Activated T-cell treated with anti-CD3 and anti-CD28 coated beads, Interleukin-2, amount 50 U/mL, for 24 hours (primary cell): ENCODE data around the gene ARHGAP25.

Source experiments
- DNase-seq: peaks from one replicate; pipeline ENCODE4 v3.0.0-alpha.2; 2020
- H3K27ac Mint-ChIP-seq: 2 replicates; pipeline ENCODE4 v1.8.0; 2020; ENCODE audit warnings: mild to moderate bottlenecking, mixed read lengths
- H3K27me3 Mint-ChIP-seq: 2 replicates; pipeline ENCODE4 v1.8.0; 2020; ENCODE audit warnings: mixed read lengths
- H3K36me3 Mint-ChIP-seq: 2 replicates; pipeline ENCODE4 v1.8.0; 2020; ENCODE audit warnings: low read depth, mixed read lengths
- H3K4me1 Mint-ChIP-seq: 2 replicates; pipeline ENCODE4 v1.8.0; 2020; ENCODE audit warnings: low read depth, mixed read lengths
- H3K4me3 Mint-ChIP-seq: 2 replicates; pipeline ENCODE4 v1.8.0; 2020; ENCODE audit warnings: mild to moderate bottlenecking, moderate library complexity, mixed read lengths
- H3K9me3 Mint-ChIP-seq: 2 replicates; pipeline ENCODE4 v1.8.0; 2020; ENCODE audit warnings: mixed read lengths

ARHGAP25 gene

GRCh38 chr2:68762665-68763064 is 28.1 kb downstream of the ARHGAP25 start:
- Mint-ChIP-seq H3K9me3 (no peaks in the 10 kb centered on the region), H3K4me1 (peaks cover 95% of the 10 kb centered on the region), H3K27ac (peak overlapping the region; percentile 93), H3K36me3 (peaks cover 30% of the 10 kb centered on the region), H3K27me3 (no peaks in the 10 kb centered on the region), H3K4me3 (peak overlapping the region; percentile 63)
- DNase-seq = no peak

GRCh38 chr2:68764041-68764805 is 29.6 kb downstream of the ARHGAP25 start:
- Mint-ChIP-seq H3K4me1 (peaks cover 97% of the 10 kb centered on the region), H3K36me3 (peaks cover 17% of the 10 kb centered on the region), H3K27me3 (no peaks in the 10 kb centered on the region)

GRCh38 chr2:68764806-68765311 is 30.2 kb downstream of the ARHGAP25 start:
- Mint-ChIP-seq H3K27ac (peak overlapping the region; percentile 95), H3K4me1 (peaks cover 98% of the 10 kb centered on the region), H3K27me3 (no peaks in the 10 kb centered on the region), H3K4me3 (peak overlapping the region; percentile 78), H3K36me3 (peaks cover 14% of the 10 kb centered on the region), H3K9me3 (no peaks in the 10 kb centered on the region)
- no peak for DNase-seq

More at GRCh38 chr2:68764041-68764805, 29.6 kb downstream of the ARHGAP25 start:
- no peak for DNase-seq
- H3K9me3 Mint-ChIP-seq = no peaks in the 10 kb centered on the region
- H3K4me3 Mint-ChIP-seq = peak overlapping the region; percentile 78
- peak overlapping the region; percentile 95 for H3K27ac Mint-ChIP-seq

GRCh38 chr2:68765739-68766375 is 31.2 kb downstream of the ARHGAP25 start:
- DNase-seq = no peak
- H3K9me3 Mint-ChIP-seq = no peaks in the 10 kb centered on the region
- H3K4me3 Mint-ChIP-seq = peak overlapping the region; percentile 78
- peak overlapping the region; percentile 99 for H3K27ac Mint-ChIP-seq
- H3K36me3 Mint-ChIP-seq = peaks cover 11% of the 10 kb centered on the region
- H3K4me1 Mint-ChIP-seq = peaks cover 98% of the 10 kb centered on the region
- no peaks in the 10 kb centered on the region for H3K27me3 Mint-ChIP-seq

- H3K4me3 Mint-ChIP-seq = peak overlapping the region; percentile 78
- no peaks in the 10 kb centered on the region for H3K27me3 Mint-ChIP-seq
- no peaks in the 10 kb centered on the region for H3K9me3 Mint-ChIP-seq
- peaks cover 11% of the 10 kb centered on the region for H3K36me3 Mint-ChIP-seq
- DNase-seq = peak; percentile 67
- H3K4me1 Mint-ChIP-seq = peaks cover 98% of the 10 kb centered on the region
- H3K27ac Mint-ChIP-seq = peak overlapping the region; percentile 99
Measured at GRCh38 chr2:68766376-68766845, 31.8 kb downstream of the ARHGAP25 start.

GRCh38 chr2:68767031-68767961 is 32.7 kb downstream of the ARHGAP25 start:
- H3K27ac Mint-ChIP-seq = peak overlapping the region; percentile 99
- peaks cover 14% of the 10 kb centered on the region for H3K36me3 Mint-ChIP-seq
- DNase-seq = peak; percentile 59
- H3K4me3 Mint-ChIP-seq = peak overlapping the region; percentile 78
- H3K27me3 Mint-ChIP-seq = no peaks in the 10 kb centered on the region
- H3K4me1 Mint-ChIP-seq = peaks cover 98% of the 10 kb centered on the region
- no peaks in the 10 kb centered on the region for H3K9me3 Mint-ChIP-seq

- H3K27ac Mint-ChIP-seq = peak overlapping the region; percentile 99
Measured at GRCh38 chr2:68767996-68768395, 33.4 kb downstream of the ARHGAP25 start.

GRCh38 chr2:68768461-68768860 is 33.9 kb downstream of the ARHGAP25 start:
- peak overlapping the region; percentile 28 for H3K4me3 Mint-ChIP-seq
- H3K9me3 Mint-ChIP-seq = no peaks in the 10 kb centered on the region
- peak overlapping the region; percentile 99 for H3K27ac Mint-ChIP-seq
- DNase-seq = no peak
- peaks cover 23% of the 10 kb centered on the region for H3K36me3 Mint-ChIP-seq
- H3K4me1 Mint-ChIP-seq = peaks cover 99% of the 10 kb centered on the region
- H3K27me3 Mint-ChIP-seq = no peaks in the 10 kb centered on the region

More at GRCh38 chr2:68767996-68768395, 33.4 kb downstream of the ARHGAP25 start:
- Mint-ChIP-seq H3K9me3 (no peaks in the 10 kb centered on the region), H3K4me1 (peaks cover 99% of the 10 kb centered on the region), H3K4me3 (peak overlapping the region; percentile 78), H3K27me3 (no peaks in the 10 kb centered on the region), H3K36me3 (peaks cover 20% of the 10 kb centered on the region)
- DNase-seq = no peak

GRCh38 chr2:68768951-68769350 is 34.3 kb downstream of the ARHGAP25 start:
- H3K9me3 Mint-ChIP-seq = no peaks in the 10 kb centered on the region
- H3K36me3 Mint-ChIP-seq = peaks cover 23% of the 10 kb centered on the region
- DNase-seq = no peak
- peaks cover 99% of the 10 kb centered on the region for H3K4me1 Mint-ChIP-seq
- no peaks in the 10 kb centered on the region for H3K27me3 Mint-ChIP-seq
- peak overlapping the region; percentile 99 for H3K27ac Mint-ChIP-seq
- H3K4me3 Mint-ChIP-seq = peak overlapping the region; percentile 28

GRCh38 chr2:68769586-68770270 is 35.1 kb downstream of the ARHGAP25 start:
- peaks cover 99% of the 10 kb centered on the region for H3K4me1 Mint-ChIP-seq
- H3K27ac Mint-ChIP-seq = peak overlapping the region; percentile 93
- H3K4me3 Mint-ChIP-seq = peak overlapping the region; percentile 45
- H3K36me3 Mint-ChIP-seq = peaks cover 30% of the 10 kb centered on the region
- H3K9me3 Mint-ChIP-seq = no peaks in the 10 kb centered on the region
- no peaks in the 10 kb centered on the region for H3K27me3 Mint-ChIP-seq
- DNase-seq = no peak

- Mint-ChIP-seq H3K27me3 (no peaks in the 10 kb centered on the region), H3K4me1 (peaks cover 100% of the 10 kb centered on the region), H3K4me3 (peak overlapping the region; percentile 45), H3K27ac (peak overlapping the region; percentile 93), H3K36me3 (peaks cover 36% of the 10 kb centered on the region), H3K9me3 (no peaks in the 10 kb centered on the region)
- no peak for DNase-seq
Measured at GRCh38 chr2:68770271-68771111, 35.9 kb downstream of the ARHGAP25 start.

- Mint-ChIP-seq H3K4me3 (peak overlapping the region; percentile 47), H3K27me3 (no peaks in the 10 kb centered on the region), H3K36me3 (peaks cover 43% of the 10 kb centered on the region), H3K27ac (peak overlapping the region; percentile 93), H3K4me1 (peaks cover 100% of the 10 kb centered on the region), H3K9me3 (no peaks in the 10 kb centered on the region)
- no peak for DNase-seq
Measured at GRCh38 chr2:68771211-68771751, 36.7 kb downstream of the ARHGAP25 start.

- Mint-ChIP-seq H3K4me3 (no peak overlapping the region), H3K27me3 (no peaks in the 10 kb centered on the region), H3K27ac (peak overlapping the region; percentile 93), H3K9me3 (no peaks in the 10 kb centered on the region), H3K36me3 (peaks cover 49% of the 10 kb centered on the region), H3K4me1 (peaks cover 100% of the 10 kb centered on the region)
- DNase-seq = no peak
Measured at GRCh38 chr2:68772109-68772508, 37.5 kb downstream of the ARHGAP25 start.
